H9 (cell line): ENCODE measurements around the gene MAP9. TPM values are rescaled to one million over a fixed set of nuclear protein-coding genes. Genes with fewer than 3 reads are reported as not detected.

Source experiments
- DNase-seq: peaks from one replicate; pipeline ENCODE4 v3.0.0-alpha.2; 2017
- H2AFZ ChIP-seq: one replicate; pipeline ENCODE4 v1.6.1; 2013; ENCODE audit warnings: mild to moderate bottlenecking, low read length, control low read depth, moderate library complexity
- H2AK5ac ChIP-seq: 2 replicates; pipeline ENCODE4 v1.6.1; 2013; ENCODE audit warnings: low read length, control low read depth, mixed read lengths; ENCODE audit not compliant: insufficient read length
- H2BK120ac ChIP-seq: one replicate; pipeline ENCODE4 v1.6.1; 2013; ENCODE audit warnings: low read depth, mild to moderate bottlenecking, low read length, control low read depth, inconsistent platforms; ENCODE audit not compliant: poor library complexity, severe bottlenecking
- H2BK12ac ChIP-seq: 2 replicates; pipeline ENCODE4 v1.6.1; 2013; ENCODE audit warnings: low read length, control low read depth, mixed read lengths, low read depth; ENCODE audit not compliant: insufficient read length
- H2BK15ac ChIP-seq: 2 replicates; pipeline ENCODE4 v1.6.1; 2013; ENCODE audit warnings: low read depth, low read length, control low read depth
- H2BK20ac ChIP-seq: one replicate; pipeline ENCODE4 v1.6.1; 2013; ENCODE audit warnings: low read depth, mild to moderate bottlenecking, low read length, control low read depth, inconsistent platforms; ENCODE audit not compliant: poor library complexity, severe bottlenecking
- H2BK5ac ChIP-seq: 2 replicates; pipeline ENCODE4 v1.6.1; 2013; ENCODE audit warnings: low read length, control low read depth, mixed read lengths; ENCODE audit not compliant: insufficient read length
- H3K14ac ChIP-seq: 2 replicates; pipeline ENCODE4 v1.6.1; 2013; ENCODE audit warnings: low read length, control low read depth; ENCODE audit not compliant: insufficient read depth
- H3K18ac ChIP-seq: 2 replicates; pipeline ENCODE4 v1.6.1; 2013; ENCODE audit warnings: low read depth, mild to moderate bottlenecking, mixed read lengths, low read length, control low read depth; ENCODE audit not compliant: insufficient read length
- H3K23ac ChIP-seq: 2 replicates; pipeline ENCODE4 v1.6.1; 2013; ENCODE audit warnings: low read length, control low read depth, mixed read lengths, low read depth; ENCODE audit not compliant: insufficient read length
- H3K23me2 ChIP-seq: 2 replicates; pipeline ENCODE4 v1.6.1; 2013; ENCODE audit warnings: low read depth, mild to moderate bottlenecking, mixed read lengths, low read length, control low read depth; ENCODE audit not compliant: insufficient read length, poor library complexity, severe bottlenecking
- H3K27ac ChIP-seq: 2 replicates; pipeline ENCODE4 v1.5.1; 2013; ENCODE audit warnings: low read length, control low read depth, mixed read lengths, low read depth; ENCODE audit not compliant: insufficient read length
- H3K27me3 ChIP-seq: 2 replicates; pipeline ENCODE4 v1.6.1; 2013; ENCODE audit warnings: low read length, control low read depth, inconsistent platforms; ENCODE audit not compliant: insufficient read depth
- H3K4ac ChIP-seq: 2 replicates; pipeline ENCODE4 v1.6.1; 2013; ENCODE audit warnings: low read depth, mild to moderate bottlenecking, control low read depth, inconsistent platforms, low read length, moderate library complexity
- H3K4me1 ChIP-seq: 2 replicates; pipeline ENCODE4 v1.6.1; 2013; ENCODE audit warnings: low read length, control low read depth, inconsistent platforms; ENCODE audit not compliant: insufficient read depth
- H3K4me2 ChIP-seq: 2 replicates; pipeline ENCODE4 v1.6.1; 2013; ENCODE audit warnings: low read length, control low read depth, mixed read lengths; ENCODE audit not compliant: insufficient read length, insufficient read depth
- H3K56ac ChIP-seq: 2 replicates; pipeline ENCODE4 v1.6.1; 2013; ENCODE audit warnings: low read depth, mild to moderate bottlenecking, mixed read lengths, low read length, control low read depth; ENCODE audit not compliant: insufficient read length
- H3K79me1 ChIP-seq: 2 replicates; pipeline ENCODE4 v1.6.1; 2013; ENCODE audit warnings: low read depth, mild to moderate bottlenecking, moderate library complexity, low read length, control low read depth, inconsistent platforms; ENCODE audit not compliant: insufficient read depth, poor library complexity, severe bottlenecking
- H3K79me2 ChIP-seq: 2 replicates; pipeline ENCODE4 v1.6.1; 2013; ENCODE audit warnings: low read length, control low read depth, inconsistent platforms; ENCODE audit not compliant: insufficient read depth
- H3K9ac ChIP-seq: 2 replicates; pipeline ENCODE4 v1.6.1; 2013; ENCODE audit warnings: low read length, control low read depth, mixed read lengths; ENCODE audit not compliant: insufficient read length; ENCODE audit errors: extremely low read depth
- H3K9me3 ChIP-seq: one replicate; pipeline ENCODE4 v1.6.1; 2013; ENCODE audit warnings: low read depth, low read length, inconsistent platforms; ENCODE audit not compliant: control insufficient read depth
- H3T11ph ChIP-seq: one replicate; pipeline ENCODE4 v1.6.1; 2013; ENCODE audit warnings: mild to moderate bottlenecking, low read length, control low read depth, inconsistent platforms
- H4K20me1 ChIP-seq: one replicate; pipeline ENCODE4 v1.6.1; 2013; ENCODE audit not compliant: control insufficient read depth, insufficient read length, insufficient read depth
- H4K5ac ChIP-seq: 2 replicates; pipeline ENCODE4 v1.6.1; 2013; ENCODE audit warnings: low read depth, mild to moderate bottlenecking, mixed read lengths, low read length, control low read depth; ENCODE audit not compliant: insufficient read length
- H4K8ac ChIP-seq: replicated peaks from 2 replicates; pipeline ENCODE4 v1.6.1; 2013; ENCODE audit warnings: low read length, control low read depth, mixed read lengths, low read depth; ENCODE audit not compliant: insufficient read length
- H4K91ac ChIP-seq: 2 replicates; pipeline ENCODE4 v1.6.1; 2013; ENCODE audit warnings: low read depth, mild to moderate bottlenecking, moderate library complexity, mixed read lengths, low read length, control low read depth; ENCODE audit not compliant: insufficient read length
- H3K27ac Mint-ChIP-seq, 3 experiments: 2 replicates in 2 of 3; 3 replicates in 1 of 3; pipeline ENCODE4 v1.8.0; 2020 to 2021; ENCODE audit warnings: mixed read lengths in 3 of 3, mild to moderate bottlenecking in 1 of 3, moderate library complexity in 1 of 3
- H3K27me3 Mint-ChIP-seq: 2 replicates; pipeline ENCODE4 v1.8.0; 2021; ENCODE audit warnings: low read depth, mild to moderate bottlenecking, moderate library complexity, mixed read lengths
- H3K36me3 Mint-ChIP-seq, 3 experiments: 2 replicates in 2 of 3; 3 replicates in 1 of 3; pipeline ENCODE4 v1.8.0; 2020 to 2021; ENCODE audit warnings: low read depth in 3 of 3, mixed read lengths in 3 of 3; ENCODE audit not compliant: insufficient read depth in 1 of 3
- H3K4me1 Mint-ChIP-seq, 2 experiments: 2 replicates each; pipeline ENCODE4 v1.8.0; 2020; ENCODE audit warnings: mixed read lengths in 2 of 2
- H3K4me3 Mint-ChIP-seq, 2 experiments: 2 replicates in 1 of 2; 3 replicates in 1 of 2; pipeline ENCODE4 v1.8.0; 2020 to 2021; ENCODE audit warnings: mild to moderate bottlenecking in 2 of 2, mixed read lengths in 2 of 2, moderate library complexity in 1 of 2
- H3K9me3 Mint-ChIP-seq, 2 experiments: 2 replicates in 1 of 2; 3 replicates in 1 of 2; pipeline ENCODE4 v1.8.0; 2020; ENCODE audit warnings: mild to moderate bottlenecking in 2 of 2, mixed read lengths in 2 of 2, moderate library complexity in 1 of 2
- CTCF ChIP-seq: fragments of 200-600 bp; sonication (generic); conservative IDR thresholded peaks from 3 replicates; pipeline ENCODE4 v1.8.0; 2021; ENCODE audit warnings: antibody characterized with exemption, mild to moderate bottlenecking
- WGBS: extraction: QIAGEN DNeasy Blood & Tissue Kit; methylation state at CpG from one replicate; pipeline ENCODE4 v1.1.7; 2013; ENCODE audit warnings: missing lambda C conversion rate, low lambda C conversion rate, mixed read lengths; ENCODE audit not compliant: insufficient read length; ENCODE audit errors: extremely low coverage; 5-methylcytosine and 5-hydroxymethylcytosine counted together
- total RNA-seq: library from RNA; stranded (reverse); gene quantifications from 2 replicates; pipeline ENCODE4 v1.2.1, GENCODE V29; 2021

MAP9 gene
- total RNA-seq, 1 experiment from 2014 or later: 15.4 TPM

GRCh38 chr4:155388162-155388561 is 11.4 kb upstream of the MAP9 start:
- no peaks in the 10 kb centered on the region for H3K4me1 ChIP-seq
- H3K36me3 Mint-ChIP-seq: no peaks in the 10 kb centered on the region
- no peak overlapping the region for H2BK120ac ChIP-seq
- no peak overlapping the region for H3K23ac ChIP-seq
- peaks cover 23% of the 10 kb centered on the region for H3K27me3 Mint-ChIP-seq
- H3K27ac ChIP-seq: no peak overlapping the region
- no peak overlapping the region for H4K5ac ChIP-seq
- H2AK5ac ChIP-seq: no peak overlapping the region
- no peak overlapping the region for H3K27ac Mint-ChIP-seq
- H4K91ac ChIP-seq: no peak overlapping the region
- no peak for TF ChIP-seq CTCF
- no peaks in the 10 kb centered on the region for H3K9me3 Mint-ChIP-seq
- H2BK5ac ChIP-seq: no peak overlapping the region
- no peak overlapping the region for H2BK20ac ChIP-seq
- no peak overlapping the region for H3K56ac ChIP-seq
- no peak overlapping the region for H3K4me2 ChIP-seq
- no peaks in the 10 kb centered on the region for H3K9me3 ChIP-seq
- no peaks in the 10 kb centered on the region for H3K27me3 ChIP-seq
- no peaks in the 10 kb centered on the region for H3K79me1 ChIP-seq
- H4K8ac ChIP-seq: no peak overlapping the region
- H3K14ac ChIP-seq: no peak overlapping the region
- H2BK12ac ChIP-seq: no peak overlapping the region
- H4K20me1 ChIP-seq: no peaks in the 10 kb centered on the region
- H3K4me1 Mint-ChIP-seq: no peaks in the 10 kb centered on the region
- H3K18ac ChIP-seq: no peak overlapping the region
- no peak overlapping the region for H2AFZ ChIP-seq
- WGBS: no CpG with 5 or more reads among the region's 5 CpGs
- no peaks in the 10 kb centered on the region for H3K23me2 ChIP-seq
- no peak for DNase-seq
- no peak overlapping the region for H3K9ac ChIP-seq
- H3K4ac ChIP-seq: no peak overlapping the region
- H3K79me2 ChIP-seq: no peaks in the 10 kb centered on the region
- no peak overlapping the region for H3K4me3 Mint-ChIP-seq
- no peak overlapping the region for H3T11ph ChIP-seq
- H2BK15ac ChIP-seq: no peak overlapping the region
